Bone marrow (tissue), 2 donors: ENCODE results near the gene GADD45A.
"Not testable (repeated sequence)": the region's sequence is repeated elsewhere in the genome, so short reads cannot be mapped to it uniquely, and the experiment has no call there.

ENCODE experiments used
- DNase-seq, 2 donors: peaks; one replicate each; lab custom pipeline; 2025; lab: John Stamatoyannopoulos, UW

GADD45A gene

GRCh38 chr1:67721650-67722291, 36.8 kb downstream of the GADD45A start:
- DNase-seq: no peak

- DNase-seq: no peak
Observed at GRCh38 chr1:67722292-67722944, 37.4 kb downstream of the GADD45A start.

GRCh38 chr1:67723126-67723525, 38.1 kb downstream of the GADD45A start:
- DNase-seq: no peak

GRCh38 chr1:67723620-67724019, 38.6 kb downstream of the GADD45A start:
- peak in 1 of 2 donors; percentile 80 for DNase-seq

GRCh38 chr1:67724928-67725560, 40.0 kb downstream of the GADD45A start:
- DNase-seq: no peak

- DNase-seq: peak in 1 of 2 donors; percentile 71
Observed at GRCh38 chr1:67726224-67726623, 41.2 kb downstream of the GADD45A start.

GRCh38 chr1:67729872-67730271, 44.9 kb downstream of the GADD45A start:
- no peak for DNase-seq

- DNase-seq: not testable (repeated sequence)
Observed at GRCh38 chr1:67730312-67730711, 45.3 kb downstream of the GADD45A start.

- DNase-seq: no peak
Observed at GRCh38 chr1:67731322-67731721, 46.3 kb downstream of the GADD45A start.

GRCh38 chr1:67732750-67733151, 47.8 kb downstream of the GADD45A start:
- peak in 1 of 2 donors; percentile 74 for DNase-seq

- DNase-seq: no peak
Observed at GRCh38 chr1:67733681-67734322, 48.8 kb downstream of the GADD45A start.

GRCh38 chr1:67734323-67734690, 49.3 kb downstream of the GADD45A start:
- no peak for DNase-seq

GRCh38 chr1:67735206-67735605, 50.2 kb downstream of the GADD45A start:
- no peak for DNase-seq

- DNase-seq: peak in 1 of 2 donors; percentile 68
Observed at GRCh38 chr1:67735806-67736627, 51.0 kb downstream of the GADD45A start.

- no peak for DNase-seq
Observed at GRCh38 chr1:67736750-67737149, 51.7 kb downstream of the GADD45A start.

- DNase-seq: no peak
Observed at GRCh38 chr1:67737875-67738274, 52.9 kb downstream of the GADD45A start.
